H9 (cell line): ENCODE data around the gene MFSD6. TPM values are rescaled to one million over a fixed set of nuclear protein-coding genes. Genes with fewer than 3 reads are reported as not detected.

Source experiments
- DNase-seq: peaks from one replicate; pipeline ENCODE4 v3.0.0-alpha.2; 2017
- H2AFZ ChIP-seq: one replicate; pipeline ENCODE4 v1.6.1; 2013; ENCODE audit warnings: mild to moderate bottlenecking, low read length, control low read depth, moderate library complexity
- H2AK5ac ChIP-seq: 2 replicates; pipeline ENCODE4 v1.6.1; 2013; ENCODE audit warnings: low read length, control low read depth, mixed read lengths; ENCODE audit not compliant: insufficient read length
- H2BK120ac ChIP-seq: one replicate; pipeline ENCODE4 v1.6.1; 2013; ENCODE audit warnings: low read depth, mild to moderate bottlenecking, low read length, control low read depth, inconsistent platforms; ENCODE audit not compliant: poor library complexity, severe bottlenecking
- H2BK12ac ChIP-seq: 2 replicates; pipeline ENCODE4 v1.6.1; 2013; ENCODE audit warnings: low read length, control low read depth, mixed read lengths, low read depth; ENCODE audit not compliant: insufficient read length
- H2BK15ac ChIP-seq: 2 replicates; pipeline ENCODE4 v1.6.1; 2013; ENCODE audit warnings: low read depth, low read length, control low read depth
- H2BK20ac ChIP-seq: one replicate; pipeline ENCODE4 v1.6.1; 2013; ENCODE audit warnings: low read depth, mild to moderate bottlenecking, low read length, control low read depth, inconsistent platforms; ENCODE audit not compliant: poor library complexity, severe bottlenecking
- H2BK5ac ChIP-seq: 2 replicates; pipeline ENCODE4 v1.6.1; 2013; ENCODE audit warnings: low read length, control low read depth, mixed read lengths; ENCODE audit not compliant: insufficient read length
- H3K14ac ChIP-seq: 2 replicates; pipeline ENCODE4 v1.6.1; 2013; ENCODE audit warnings: low read length, control low read depth; ENCODE audit not compliant: insufficient read depth
- H3K18ac ChIP-seq: 2 replicates; pipeline ENCODE4 v1.6.1; 2013; ENCODE audit warnings: low read depth, mild to moderate bottlenecking, mixed read lengths, low read length, control low read depth; ENCODE audit not compliant: insufficient read length
- H3K23ac ChIP-seq: 2 replicates; pipeline ENCODE4 v1.6.1; 2013; ENCODE audit warnings: low read length, control low read depth, mixed read lengths, low read depth; ENCODE audit not compliant: insufficient read length
- H3K23me2 ChIP-seq: 2 replicates; pipeline ENCODE4 v1.6.1; 2013; ENCODE audit warnings: low read depth, mild to moderate bottlenecking, mixed read lengths, low read length, control low read depth; ENCODE audit not compliant: insufficient read length, poor library complexity, severe bottlenecking
- H3K27ac ChIP-seq: 2 replicates; pipeline ENCODE4 v1.5.1; 2013; ENCODE audit warnings: low read length, control low read depth, mixed read lengths, low read depth; ENCODE audit not compliant: insufficient read length
- H3K27me3 ChIP-seq: 2 replicates; pipeline ENCODE4 v1.6.1; 2013; ENCODE audit warnings: low read length, control low read depth, inconsistent platforms; ENCODE audit not compliant: insufficient read depth
- H3K4ac ChIP-seq: 2 replicates; pipeline ENCODE4 v1.6.1; 2013; ENCODE audit warnings: low read depth, mild to moderate bottlenecking, control low read depth, inconsistent platforms, low read length, moderate library complexity
- H3K4me1 ChIP-seq: 2 replicates; pipeline ENCODE4 v1.6.1; 2013; ENCODE audit warnings: low read length, control low read depth, inconsistent platforms; ENCODE audit not compliant: insufficient read depth
- H3K4me2 ChIP-seq: 2 replicates; pipeline ENCODE4 v1.6.1; 2013; ENCODE audit warnings: low read length, control low read depth, mixed read lengths; ENCODE audit not compliant: insufficient read length, insufficient read depth
- H3K56ac ChIP-seq: 2 replicates; pipeline ENCODE4 v1.6.1; 2013; ENCODE audit warnings: low read depth, mild to moderate bottlenecking, mixed read lengths, low read length, control low read depth; ENCODE audit not compliant: insufficient read length
- H3K79me1 ChIP-seq: 2 replicates; pipeline ENCODE4 v1.6.1; 2013; ENCODE audit warnings: low read depth, mild to moderate bottlenecking, moderate library complexity, low read length, control low read depth, inconsistent platforms; ENCODE audit not compliant: insufficient read depth, poor library complexity, severe bottlenecking
- H3K79me2 ChIP-seq: 2 replicates; pipeline ENCODE4 v1.6.1; 2013; ENCODE audit warnings: low read length, control low read depth, inconsistent platforms; ENCODE audit not compliant: insufficient read depth
- H3K9ac ChIP-seq: 2 replicates; pipeline ENCODE4 v1.6.1; 2013; ENCODE audit warnings: low read length, control low read depth, mixed read lengths; ENCODE audit not compliant: insufficient read length; ENCODE audit errors: extremely low read depth
- H3K9me3 ChIP-seq: one replicate; pipeline ENCODE4 v1.6.1; 2013; ENCODE audit warnings: low read depth, low read length, inconsistent platforms; ENCODE audit not compliant: control insufficient read depth
- H3T11ph ChIP-seq: one replicate; pipeline ENCODE4 v1.6.1; 2013; ENCODE audit warnings: mild to moderate bottlenecking, low read length, control low read depth, inconsistent platforms
- H4K20me1 ChIP-seq: one replicate; pipeline ENCODE4 v1.6.1; 2013; ENCODE audit not compliant: control insufficient read depth, insufficient read length, insufficient read depth
- H4K5ac ChIP-seq: 2 replicates; pipeline ENCODE4 v1.6.1; 2013; ENCODE audit warnings: low read depth, mild to moderate bottlenecking, mixed read lengths, low read length, control low read depth; ENCODE audit not compliant: insufficient read length
- H4K8ac ChIP-seq: replicated peaks from 2 replicates; pipeline ENCODE4 v1.6.1; 2013; ENCODE audit warnings: low read length, control low read depth, mixed read lengths, low read depth; ENCODE audit not compliant: insufficient read length
- H4K91ac ChIP-seq: 2 replicates; pipeline ENCODE4 v1.6.1; 2013; ENCODE audit warnings: low read depth, mild to moderate bottlenecking, moderate library complexity, mixed read lengths, low read length, control low read depth; ENCODE audit not compliant: insufficient read length
- H3K27ac Mint-ChIP-seq, 3 experiments: 2 replicates in 2 of 3; 3 replicates in 1 of 3; pipeline ENCODE4 v1.8.0; 2020 to 2021; ENCODE audit warnings: mixed read lengths in 3 of 3, mild to moderate bottlenecking in 1 of 3, moderate library complexity in 1 of 3
- H3K27me3 Mint-ChIP-seq: 2 replicates; pipeline ENCODE4 v1.8.0; 2021; ENCODE audit warnings: low read depth, mild to moderate bottlenecking, moderate library complexity, mixed read lengths
- H3K36me3 Mint-ChIP-seq, 3 experiments: 2 replicates in 2 of 3; 3 replicates in 1 of 3; pipeline ENCODE4 v1.8.0; 2020 to 2021; ENCODE audit warnings: low read depth in 3 of 3, mixed read lengths in 3 of 3; ENCODE audit not compliant: insufficient read depth in 1 of 3
- H3K4me1 Mint-ChIP-seq, 2 experiments: 2 replicates each; pipeline ENCODE4 v1.8.0; 2020; ENCODE audit warnings: mixed read lengths in 2 of 2
- H3K4me3 Mint-ChIP-seq, 2 experiments: 2 replicates in 1 of 2; 3 replicates in 1 of 2; pipeline ENCODE4 v1.8.0; 2020 to 2021; ENCODE audit warnings: mild to moderate bottlenecking in 2 of 2, mixed read lengths in 2 of 2, moderate library complexity in 1 of 2
- H3K9me3 Mint-ChIP-seq, 2 experiments: 2 replicates in 1 of 2; 3 replicates in 1 of 2; pipeline ENCODE4 v1.8.0; 2020; ENCODE audit warnings: mild to moderate bottlenecking in 2 of 2, mixed read lengths in 2 of 2, moderate library complexity in 1 of 2
- CTCF ChIP-seq: fragments of 200-600 bp; sonication (generic); conservative IDR thresholded peaks from 3 replicates; pipeline ENCODE4 v1.8.0; 2021; ENCODE audit warnings: antibody characterized with exemption, mild to moderate bottlenecking
- WGBS: extraction: QIAGEN DNeasy Blood & Tissue Kit; methylation state at CpG from one replicate; pipeline ENCODE4 v1.1.7; 2013; ENCODE audit warnings: missing lambda C conversion rate, low lambda C conversion rate, mixed read lengths; ENCODE audit not compliant: insufficient read length; ENCODE audit errors: extremely low coverage; 5-methylcytosine and 5-hydroxymethylcytosine counted together
- total RNA-seq: library from RNA; stranded (reverse); gene quantifications from 2 replicates; pipeline ENCODE4 v1.2.1, GENCODE V29; 2021

MFSD6 gene
- total RNA-seq, 1 experiment from 2014 or later: 4.0 TPM

- no peak overlapping the region for H3K27ac ChIP-seq
- no peak overlapping the region for H3K56ac ChIP-seq
- H3K4me2 ChIP-seq: no peak overlapping the region
- no peaks in the 10 kb centered on the region for H3K79me1 ChIP-seq
- no CpG with 5 or more reads among the region's 3 CpGs for WGBS
- H2BK12ac ChIP-seq: no peak overlapping the region
- TF ChIP-seq CTCF: no peak
- no peaks in the 10 kb centered on the region for H3K79me2 ChIP-seq
- no peaks in the 10 kb centered on the region for H4K20me1 ChIP-seq
- DNase-seq: no peak
- no peak overlapping the region for H2AFZ ChIP-seq
- no peaks in the 10 kb centered on the region; a peak in 1 of 7 replicates for H3K36me3 Mint-ChIP-seq
- no peak overlapping the region for H4K91ac ChIP-seq
- peak overlapping the region in 1 of 3 experiments; percentile 9; a peak in 1 of 7 replicates for H3K27ac Mint-ChIP-seq
- H3K23ac ChIP-seq: no peak overlapping the region
- H2BK5ac ChIP-seq: no peak overlapping the region
- no peaks in the 10 kb centered on the region for H3K27me3 ChIP-seq
- no peak overlapping the region for H2AK5ac ChIP-seq
- H4K8ac ChIP-seq: no peak overlapping the region
- no peaks in the 10 kb centered on the region for H3K9me3 Mint-ChIP-seq
- H3K4me3 Mint-ChIP-seq: no peak overlapping the region
- no peak overlapping the region for H3K4ac ChIP-seq
- H3T11ph ChIP-seq: no peak overlapping the region
- no peak overlapping the region for H3K9ac ChIP-seq
- no peak overlapping the region for H3K14ac ChIP-seq
- no peak overlapping the region for H2BK120ac ChIP-seq
- H4K5ac ChIP-seq: no peak overlapping the region
- no peak overlapping the region for H2BK20ac ChIP-seq
- H3K4me1 ChIP-seq: no peaks in the 10 kb centered on the region
- peaks cover 14 to 19% of the 10 kb centered on the region in 2 experiments for H3K4me1 Mint-ChIP-seq
- no peaks in the 10 kb centered on the region for H3K9me3 ChIP-seq
- no peaks in the 10 kb centered on the region for H3K27me3 Mint-ChIP-seq
- no peak overlapping the region for H3K18ac ChIP-seq
- no peak overlapping the region for H2BK15ac ChIP-seq
- H3K23me2 ChIP-seq: no peaks in the 10 kb centered on the region
These were observed 78.0 kb downstream of the MFSD6 start for GRCh38 chr2:190486037-190486623.
